C1 segment of cervical spinal cord (tissue), 14 donors: Measurements from ENCODE around the gene DAB2IP.

Experiments used
- DNase-seq, 14 donors: peaks; one replicate each; lab custom pipeline; 2025; lab: John Stamatoyannopoulos, UW

The DAB2IP gene

DNA sequence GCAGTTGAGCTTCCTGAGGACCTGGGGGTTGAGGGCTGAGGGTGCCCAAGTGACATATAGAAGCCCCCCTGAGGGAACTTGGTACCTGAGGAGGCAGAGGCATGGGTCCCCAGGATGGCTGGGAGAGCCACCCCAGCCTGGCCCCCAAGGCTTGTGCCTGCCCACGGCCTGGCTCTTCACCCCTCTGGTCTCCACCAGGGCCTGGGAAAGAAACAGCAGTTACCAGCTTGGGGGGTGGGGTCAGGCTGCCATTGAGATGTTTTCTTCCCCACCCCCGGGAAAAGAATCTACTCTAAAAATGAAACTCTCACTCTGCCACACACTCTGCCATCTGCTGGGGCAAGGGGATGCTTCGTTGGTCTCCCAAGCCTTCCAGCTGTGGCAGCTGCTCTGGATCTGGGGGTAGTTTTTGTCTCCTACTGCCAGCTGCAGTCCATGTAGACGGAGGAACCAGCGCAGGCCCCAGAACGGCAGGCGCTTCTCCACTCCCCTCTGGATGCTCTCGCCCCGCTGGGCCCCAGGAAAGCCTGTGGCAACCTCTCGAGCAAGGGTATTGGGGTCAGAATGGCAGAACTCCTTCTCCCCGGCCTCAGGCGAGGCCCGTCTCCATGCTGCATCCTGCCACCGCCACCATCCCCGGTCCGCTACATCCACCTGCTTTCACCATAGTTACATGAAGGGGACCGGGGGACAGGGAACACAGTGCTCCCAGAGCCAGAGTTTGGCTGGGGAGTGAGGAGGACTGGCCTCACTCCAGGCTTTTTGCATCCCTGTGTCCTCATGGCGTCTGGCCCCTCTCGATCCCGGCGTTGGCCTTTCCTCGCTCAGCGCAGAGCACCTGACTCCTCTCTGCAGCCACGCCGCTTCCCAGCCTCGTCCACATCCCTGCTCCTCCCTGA is 123.5 kb downstream of the DAB2IP start:
- DNase-seq, result peak in 2 of 14 donors; percentile 24 to 90

DNA sequence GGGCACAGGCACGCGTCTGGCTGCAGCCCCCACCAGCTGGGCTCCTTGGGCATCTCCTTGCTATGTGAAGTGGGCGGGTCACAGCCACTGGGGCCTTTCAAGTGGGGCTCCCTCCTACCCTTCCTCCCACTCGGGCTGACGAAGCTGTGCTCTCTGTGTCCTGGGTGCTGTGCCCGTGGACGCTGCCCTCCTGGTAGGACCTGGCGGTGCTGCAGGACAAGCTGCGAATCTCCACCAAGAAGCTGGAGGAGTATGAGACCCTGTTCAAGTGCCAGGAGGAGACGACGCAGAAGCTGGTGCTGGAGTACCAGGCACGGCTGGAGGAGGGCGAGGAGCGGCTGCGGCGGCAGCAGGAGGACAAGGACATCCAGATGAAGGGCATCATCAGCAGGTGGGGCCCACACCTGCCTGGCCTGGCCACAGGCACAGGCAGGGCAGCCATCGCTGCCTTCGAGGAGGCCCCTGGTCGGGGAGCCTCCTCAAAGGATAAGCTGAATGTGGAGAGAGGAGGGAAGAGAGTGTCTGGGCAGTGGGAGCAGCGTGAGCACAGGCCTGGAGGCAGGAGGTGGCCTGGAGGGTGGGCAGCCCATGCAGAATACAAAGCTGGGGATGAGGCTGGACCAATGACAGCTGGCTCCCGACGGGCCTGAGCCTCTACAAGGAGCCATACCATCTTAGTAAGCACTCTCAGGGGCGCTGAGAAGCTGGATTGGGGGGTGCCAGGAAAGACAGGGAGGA is 124.7 kb downstream of the DAB2IP start:
- no peak for DNase-seq

DNA sequence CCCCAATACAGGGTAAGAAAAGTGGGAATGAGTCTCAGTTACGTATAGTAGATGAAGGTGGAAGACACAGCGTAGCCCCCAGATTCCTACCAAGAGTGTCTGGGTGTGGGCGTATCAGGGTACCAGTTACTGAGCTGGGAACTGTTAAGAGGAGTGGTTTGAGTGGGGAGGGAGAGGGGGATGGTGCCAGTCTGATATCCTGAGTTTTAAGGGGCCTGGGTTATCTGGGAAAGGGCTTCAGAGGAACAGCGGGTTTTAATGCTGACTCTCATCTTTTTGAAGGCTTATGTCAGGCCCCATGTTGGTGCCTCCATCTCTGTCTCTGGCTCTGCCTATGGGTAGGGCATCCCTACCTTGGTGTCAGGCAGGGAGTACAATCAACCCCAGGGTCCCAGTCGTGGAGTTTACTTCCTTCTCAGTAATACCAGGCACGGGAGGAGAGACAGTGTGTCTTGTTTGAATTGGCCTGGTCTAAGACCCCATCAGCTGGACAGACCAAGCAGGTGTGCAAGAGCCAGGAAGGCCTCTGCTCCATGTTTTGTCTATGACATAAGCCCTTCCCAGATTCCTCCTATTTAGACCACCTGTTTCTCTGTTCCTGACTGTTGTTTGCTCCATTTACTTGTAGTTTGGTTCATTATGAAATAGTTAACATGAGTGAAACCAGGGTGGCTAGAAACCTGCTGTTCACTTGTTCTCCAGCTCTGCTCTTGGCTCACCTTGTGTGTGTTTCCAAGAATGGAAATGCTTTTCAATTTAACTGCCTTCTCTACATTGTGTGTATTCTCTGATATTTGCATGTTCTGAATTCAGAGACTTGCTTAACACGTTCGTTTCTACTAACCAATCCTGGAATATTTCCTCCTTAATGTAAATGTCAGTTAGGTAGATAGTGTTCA is 125.6 kb downstream of the DAB2IP start:
- no peak for DNase-seq

DNA sequence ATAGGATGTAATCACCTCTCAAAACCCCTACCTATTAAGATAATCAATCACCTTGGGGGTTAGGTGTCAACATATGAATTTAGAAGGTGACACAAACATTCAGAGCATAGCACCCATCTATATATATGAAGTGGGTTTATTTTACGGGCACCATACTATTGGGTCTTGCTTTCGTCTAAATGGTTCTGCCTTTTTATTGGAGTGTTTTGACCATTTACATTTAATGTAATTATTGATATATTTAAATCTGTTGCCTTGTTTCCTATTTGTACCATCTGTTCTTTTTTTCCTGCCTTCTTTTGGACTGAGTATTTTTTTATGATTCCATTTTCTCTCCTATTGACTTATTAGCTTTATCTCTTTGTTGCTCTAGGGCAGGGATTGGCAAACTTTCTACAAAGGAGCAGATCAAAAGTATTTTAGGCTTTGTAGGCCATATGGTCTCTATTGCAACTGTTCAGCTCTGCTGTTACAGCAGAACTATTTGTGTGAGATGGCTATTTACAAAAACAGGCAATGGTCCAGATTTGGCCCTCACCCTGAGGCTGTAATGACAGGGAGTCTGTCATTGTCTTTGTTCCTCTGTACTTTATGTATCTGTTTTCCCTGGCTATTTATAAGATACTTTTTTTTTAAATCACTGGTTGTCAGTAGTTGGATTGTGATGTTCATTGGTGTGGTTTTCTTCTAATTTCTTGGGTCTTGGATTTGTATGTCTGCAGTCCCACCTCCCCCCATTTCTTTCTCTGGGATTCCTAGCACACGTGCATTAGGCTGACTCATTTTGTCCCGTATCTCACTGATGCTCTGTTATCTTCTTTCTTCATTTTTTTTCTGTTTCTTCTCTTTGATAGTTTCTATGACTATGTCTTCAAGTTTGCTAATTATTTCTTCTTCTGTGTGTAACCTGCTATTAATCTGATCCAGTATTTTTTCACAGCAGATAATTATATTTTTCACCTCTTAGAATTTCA is 127.1 kb downstream of the DAB2IP start:
- peak in 1 of 14 donors; percentile 93 for DNase-seq

DNA sequence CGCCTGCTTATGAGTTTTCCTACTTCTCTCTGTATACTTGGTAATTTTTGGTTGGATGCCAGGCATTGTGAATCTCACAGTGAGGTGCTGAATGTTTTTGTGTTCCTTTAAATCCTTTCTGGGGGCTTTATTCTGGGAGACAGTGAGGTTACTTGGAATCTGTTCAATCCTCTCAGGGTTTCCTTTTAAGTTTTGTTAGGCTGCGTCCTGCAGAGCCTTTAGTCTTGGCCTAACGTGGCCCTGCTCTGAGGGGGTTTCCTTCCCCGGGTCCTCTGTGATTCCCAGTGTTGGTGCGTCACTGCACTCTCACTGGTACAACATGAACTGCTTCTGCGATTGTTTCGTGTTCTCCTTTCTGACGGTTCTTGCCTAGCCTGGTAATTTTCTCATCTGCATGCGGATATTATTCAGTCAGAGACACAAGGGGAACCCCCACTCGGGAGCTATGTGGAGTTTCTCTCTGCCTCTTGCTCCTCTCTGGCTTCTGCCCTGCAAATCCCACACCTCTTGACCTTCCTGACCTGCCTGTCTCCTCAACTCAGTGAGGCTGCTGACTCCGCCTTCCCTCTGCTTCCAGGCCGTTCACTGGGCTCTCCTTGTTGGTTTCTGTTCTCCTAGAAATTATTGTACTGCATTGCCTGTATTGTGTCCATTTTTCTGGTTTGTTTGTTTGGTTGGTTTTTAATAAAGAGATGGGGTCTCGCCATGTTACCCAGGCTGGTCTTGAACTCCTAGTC is 128.1 kb downstream of the DAB2IP start:
- peak in 2 of 14 donors; percentile 10 to 45 for DNase-seq

DNA sequence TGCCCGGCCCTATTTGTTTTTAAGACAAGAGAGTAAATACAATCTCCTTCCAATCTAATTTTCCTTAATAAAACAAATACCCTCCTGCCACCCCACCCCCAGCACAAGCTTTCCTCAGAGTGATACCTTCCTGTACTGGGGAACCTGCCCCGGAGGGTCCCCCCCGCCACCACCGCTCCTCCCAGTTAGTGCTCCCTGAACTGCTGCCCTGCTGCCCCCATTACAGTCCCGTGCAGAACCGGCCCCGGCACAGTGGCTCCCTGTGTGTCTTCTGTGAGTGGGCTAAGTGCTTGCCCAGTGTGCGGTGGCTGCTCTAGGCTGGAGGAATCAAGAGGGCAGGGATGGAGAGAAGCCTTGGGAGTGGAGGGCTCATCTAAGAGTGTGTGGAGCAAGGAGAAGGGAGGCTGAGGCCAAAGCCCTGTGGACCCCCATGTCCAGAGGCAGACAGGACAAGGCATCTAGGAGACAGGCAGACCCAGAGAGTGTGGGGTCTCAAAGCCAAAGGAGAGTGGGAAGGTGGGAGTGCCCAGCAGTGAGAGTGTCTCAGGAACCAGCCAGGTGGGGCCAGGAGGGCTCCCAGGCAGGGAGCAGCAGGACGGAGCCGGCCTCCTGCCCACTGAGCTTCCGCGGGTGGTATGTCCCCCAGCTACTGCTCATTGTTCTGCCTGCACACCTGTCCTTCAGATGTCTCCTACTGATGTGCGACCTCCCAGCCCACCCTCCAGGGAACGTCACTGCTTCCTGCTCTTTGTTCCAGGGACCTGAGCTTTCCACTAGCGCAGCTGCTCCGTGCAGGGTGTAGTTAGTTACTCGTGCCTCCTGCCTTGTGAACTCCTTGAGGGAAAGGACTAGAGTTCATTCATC is 129.0 kb downstream of the DAB2IP start:
- DNase-seq, result no peak

DNA sequence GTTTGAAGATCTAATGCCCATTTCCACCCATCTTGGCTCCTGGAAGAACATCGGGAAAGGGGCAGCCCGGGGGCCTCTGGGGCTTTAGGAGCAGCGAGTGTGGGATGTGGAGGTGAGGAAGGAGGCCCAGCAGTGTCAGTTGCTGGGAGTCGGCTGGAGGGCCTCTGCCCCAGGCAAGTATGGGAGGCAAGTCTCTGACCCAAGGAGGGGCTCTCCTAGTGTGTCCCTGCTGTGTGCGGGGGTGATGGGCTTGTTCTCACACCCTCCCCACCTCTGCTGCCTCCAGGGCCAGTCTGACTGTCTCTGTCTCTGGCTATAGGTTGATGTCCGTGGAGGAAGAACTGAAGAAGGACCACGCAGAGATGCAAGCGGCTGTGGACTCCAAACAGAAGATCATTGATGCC is 129.7 kb downstream of the DAB2IP start:
- DNase-seq, result no peak

DNA sequence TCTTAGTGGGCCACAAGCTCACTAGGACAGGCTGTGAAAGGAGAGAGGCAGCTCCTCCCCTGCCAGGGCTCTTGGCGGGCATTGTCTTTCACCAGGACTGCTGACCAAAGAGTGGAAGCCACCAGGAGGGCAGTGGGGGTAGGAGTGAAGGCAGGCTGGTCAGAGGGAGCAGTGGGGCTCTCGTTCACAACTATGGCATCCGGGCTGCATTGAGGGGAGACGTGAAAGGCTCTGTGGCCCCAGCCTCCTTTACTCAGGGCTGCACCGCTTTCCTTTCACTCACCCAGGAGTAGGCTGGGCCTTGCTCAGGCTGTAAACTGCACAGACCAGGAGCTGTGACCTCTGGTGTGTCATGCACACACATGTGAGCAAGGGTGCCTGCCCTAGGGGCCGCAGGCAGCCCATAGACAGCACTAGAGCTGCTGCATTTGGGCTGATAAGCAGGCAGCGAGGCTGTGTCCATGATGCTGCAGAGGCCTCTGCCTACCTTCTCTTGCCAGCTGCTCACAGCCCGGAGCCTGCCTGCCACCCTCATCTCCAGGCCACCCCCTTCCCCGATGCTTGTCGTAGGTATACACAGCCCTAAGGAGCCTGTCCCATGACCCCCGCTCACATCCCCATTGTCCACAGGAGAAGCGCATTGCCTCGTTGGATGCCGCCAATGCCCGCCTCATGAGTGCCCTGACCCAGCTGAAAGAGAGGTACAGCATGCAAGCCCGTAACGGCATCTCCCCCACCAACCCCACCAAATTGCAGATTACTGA is 130.4 kb downstream of the DAB2IP start:
- DNase-seq, result no peak

DNA sequence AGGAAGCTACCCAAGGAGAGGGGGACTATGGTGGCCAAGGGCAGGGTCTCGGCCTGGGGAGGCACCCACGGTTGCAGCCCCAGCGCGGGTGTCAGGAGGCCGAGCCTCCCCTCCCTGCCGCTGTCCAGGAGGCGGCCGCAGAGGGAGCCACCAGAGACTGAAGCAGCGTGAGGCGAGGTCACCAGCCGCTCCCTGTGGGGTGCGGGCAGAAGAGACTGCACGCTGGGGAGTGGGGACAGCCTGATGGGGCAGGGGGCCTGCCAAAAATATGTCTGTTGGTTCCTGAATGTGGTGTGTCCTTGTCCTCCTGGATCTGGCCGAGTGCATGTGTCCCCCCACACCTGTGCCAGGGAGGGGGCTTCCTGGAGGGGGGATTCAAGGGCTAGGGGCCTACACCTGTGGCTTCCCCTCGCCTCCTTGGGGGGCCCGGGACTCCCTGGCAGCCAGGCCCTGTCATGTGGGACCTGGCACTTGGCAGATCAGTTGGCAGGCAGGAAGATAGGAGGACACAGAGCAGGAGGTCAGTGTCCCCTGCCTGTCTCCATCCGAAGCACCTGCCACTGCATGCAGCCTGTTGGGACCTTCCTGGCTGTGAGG is 131.2 kb downstream of the DAB2IP start:
- DNase-seq, result no peak

DNA sequence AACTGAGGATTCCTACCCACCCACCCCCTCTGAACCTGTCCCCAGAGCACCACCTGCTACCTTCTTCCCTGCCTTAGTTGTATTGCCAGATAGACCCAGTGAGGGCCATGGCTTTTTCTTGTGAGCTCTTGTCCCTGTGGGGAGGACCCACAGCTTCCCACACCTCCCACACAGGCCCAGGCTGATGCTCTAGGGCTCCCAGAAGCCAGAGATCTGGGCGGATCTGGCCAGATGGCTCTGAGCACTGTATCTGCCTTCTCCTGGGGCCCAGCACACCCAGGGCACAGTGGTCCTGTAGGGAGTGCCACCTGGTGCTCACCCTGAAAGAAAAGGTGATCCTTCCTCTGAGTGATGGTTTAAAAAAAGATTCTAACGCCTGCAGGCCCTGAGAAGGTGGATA is 131.7 kb downstream of the DAB2IP start:
- DNase-seq, result no peak

DNA sequence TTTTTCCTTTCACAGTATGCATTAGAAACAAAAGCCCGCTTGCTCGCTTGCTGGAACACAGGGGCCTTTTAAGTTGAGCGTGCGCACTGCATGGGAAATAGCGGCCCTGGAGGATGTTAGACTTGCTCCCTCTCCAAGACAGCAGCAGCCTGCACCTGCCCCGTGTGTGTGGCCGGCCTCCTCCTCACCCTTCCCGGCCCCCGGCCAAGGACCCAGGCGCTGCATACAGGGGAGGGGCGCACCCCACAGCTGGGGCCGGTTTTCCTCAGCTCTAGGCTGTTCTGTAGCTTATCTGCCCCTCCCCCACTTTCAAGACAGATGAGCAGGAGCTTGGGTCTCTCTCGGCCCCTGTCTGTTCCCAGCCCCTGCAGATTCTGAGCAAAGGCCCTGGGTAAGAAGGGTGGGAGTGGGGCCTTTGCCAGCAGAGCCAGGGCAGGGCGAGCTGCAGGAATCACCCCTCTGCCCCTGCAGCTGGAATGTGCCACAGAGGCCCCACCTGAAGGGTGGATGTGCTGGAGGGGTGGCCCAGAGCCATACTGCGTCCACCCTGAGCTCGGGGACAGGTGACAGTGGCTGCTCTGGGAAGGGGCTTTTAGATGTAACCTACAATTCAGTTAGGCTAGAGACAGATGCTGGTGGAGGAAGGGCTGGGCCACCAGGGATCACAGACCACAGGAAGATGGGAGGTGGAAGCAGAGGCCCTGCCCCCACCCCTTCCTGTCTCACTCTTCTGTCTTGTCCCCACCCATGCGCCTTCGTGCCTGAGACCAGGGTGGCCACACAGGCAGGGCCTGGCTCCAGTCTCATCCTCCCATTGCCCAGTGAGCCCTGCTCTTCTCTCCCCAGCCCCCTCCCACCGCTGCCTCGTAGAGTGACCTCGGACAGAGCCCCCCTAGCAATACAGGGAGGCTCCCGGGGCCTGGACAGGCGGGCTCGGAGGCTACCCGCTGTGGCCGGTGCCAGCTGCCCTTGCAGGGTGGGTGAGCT is 132.4 kb downstream of the DAB2IP start:
- no peak for DNase-seq

DNA sequence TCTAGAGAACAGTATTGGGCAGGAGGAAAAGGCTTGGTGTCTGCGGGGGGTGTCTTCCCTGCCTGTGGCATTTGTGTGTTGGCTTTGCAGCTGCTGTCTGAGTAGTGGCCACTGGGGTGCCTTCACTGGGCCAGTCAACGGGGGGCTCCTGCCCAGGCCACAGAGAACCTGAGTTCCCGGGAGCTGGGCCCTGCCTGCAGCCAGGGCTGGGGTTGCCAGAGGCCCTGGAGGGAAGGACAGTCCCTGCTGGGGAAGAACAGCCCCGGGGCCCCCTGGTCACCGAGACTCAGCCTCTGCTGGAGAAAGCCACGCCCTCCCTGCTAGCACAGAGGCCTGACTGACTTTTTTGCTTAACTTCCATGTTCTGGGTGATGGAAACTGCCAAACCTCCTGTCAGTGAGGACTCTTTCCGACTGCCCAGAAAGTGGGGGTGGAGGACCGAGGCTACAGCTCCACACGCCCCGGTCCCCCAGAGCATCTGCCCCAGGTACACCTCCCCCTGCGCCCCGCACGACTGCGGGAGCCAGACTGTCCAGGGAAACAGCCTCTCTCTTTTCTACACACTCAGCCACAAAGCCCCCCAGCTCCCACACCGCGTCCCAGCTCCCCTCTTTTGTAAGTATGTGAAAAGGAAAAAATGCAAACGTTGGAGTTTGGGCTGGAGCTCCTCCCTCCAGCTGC is 133.4 kb downstream of the DAB2IP start:
- DNase-seq, result no peak

DNA sequence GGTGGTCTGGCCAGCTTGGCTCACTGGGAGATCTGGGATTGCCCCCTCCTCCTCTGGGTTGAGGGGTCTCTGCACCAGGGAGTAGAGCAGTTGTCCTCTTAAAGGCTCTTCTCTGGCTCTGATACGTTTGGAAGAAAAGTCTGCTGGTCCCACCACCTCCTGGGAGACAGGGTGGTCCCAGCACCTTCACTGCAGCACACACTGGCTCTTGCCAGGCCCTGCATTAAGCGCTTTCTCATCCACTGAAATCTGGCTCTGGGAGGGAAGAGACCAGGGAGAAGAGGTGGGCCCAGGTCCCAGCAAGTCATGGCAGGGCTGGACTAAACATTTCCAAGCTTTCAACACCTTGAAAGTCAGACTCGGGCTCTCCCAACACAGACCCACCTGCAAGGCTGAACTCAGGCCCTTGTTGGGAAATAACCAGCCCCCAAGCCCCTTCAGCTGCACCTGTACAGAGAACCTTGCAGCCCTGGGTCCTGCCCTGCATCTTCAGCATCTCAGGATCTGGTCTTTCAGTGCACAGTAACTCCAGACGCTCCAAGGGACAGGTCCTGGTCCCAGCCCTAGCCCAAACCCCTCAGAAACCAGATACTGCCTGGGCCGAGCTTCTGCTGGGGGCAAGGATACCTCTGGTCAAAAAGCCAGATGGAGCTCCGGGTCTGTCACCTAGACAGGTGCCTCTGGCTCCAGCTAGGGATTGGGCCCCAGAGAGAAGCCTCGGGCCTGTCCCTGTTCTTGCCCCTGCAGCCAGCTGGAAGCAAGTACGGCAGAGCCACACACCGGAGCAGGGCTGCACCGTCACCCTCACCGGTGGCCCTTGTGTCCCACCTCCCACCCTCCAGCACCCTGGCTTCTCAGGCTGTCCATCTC is 134.5 kb downstream of the DAB2IP start:
- DNase-seq, result no peak

DNA sequence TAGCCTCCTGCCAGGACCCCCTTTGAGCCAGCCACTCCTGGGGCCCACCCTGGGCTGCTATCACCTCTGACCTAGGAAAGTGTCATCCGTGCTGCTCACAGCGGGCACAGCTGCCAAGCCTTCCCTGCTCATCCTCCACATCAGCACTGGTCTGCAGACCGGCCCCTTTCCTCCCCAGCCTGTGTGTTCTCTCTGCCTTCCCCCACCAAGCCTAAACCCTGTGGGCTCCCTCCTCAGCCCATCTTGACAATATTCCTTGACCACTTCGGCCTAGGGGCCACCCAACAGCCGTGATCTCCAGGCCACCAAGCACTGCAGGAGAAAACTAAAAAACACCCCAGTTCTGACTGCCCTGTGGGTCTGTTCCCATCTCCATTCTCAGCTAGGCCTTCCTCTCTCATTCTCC is 135.1 kb downstream of the DAB2IP start:
- no peak for DNase-seq

DNA sequence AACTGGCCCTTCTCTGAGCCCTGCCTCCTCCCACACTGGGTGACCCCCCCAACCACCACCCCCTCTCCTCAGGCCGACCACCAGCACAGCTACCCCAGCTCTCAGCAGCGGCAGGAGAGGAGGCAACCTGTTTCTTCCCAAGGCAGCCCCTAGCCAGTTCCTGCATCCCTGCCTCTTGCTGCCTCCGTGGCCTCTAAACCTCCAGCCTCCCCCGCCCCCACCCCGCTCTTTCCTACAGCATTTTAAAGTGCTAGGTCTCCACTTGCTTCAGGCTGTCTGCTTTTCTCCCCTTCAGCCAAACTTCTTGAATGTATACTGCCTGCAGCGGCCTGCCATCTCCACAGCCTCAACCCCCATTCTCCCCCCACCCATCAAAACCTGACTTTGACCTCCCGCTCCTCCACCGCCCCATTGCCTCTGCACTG is 135.6 kb downstream of the DAB2IP start:
- no peak for DNase-seq
